ENCODE data around the gene ADCY3. TPM values are rescaled to one million over a fixed set of nuclear protein-coding genes. Genes with fewer than 3 reads are reported as not detected.

The ADCY3 gene
- polyA plus RNA-seq, 1 donor (not counting 4 experiments of a cell fraction or from before 2014, with no cell fraction given): 33.2 TPM

- TF ChIP-seq EZH2 (IDR thresholded peaks at IDR 0.05; ENCODE audit: low read length) (no peak), CTCF (optimal IDR thresholded peaks at IDR 0.05 in 1 of 3, IDR thresholded peaks at IDR 0.05 in 1 of 3, conservative IDR thresholded peaks at IDR 0.05 in 1 of 3; ENCODE audit: extremely low read depth in 1 of 3, insufficient read depth in 2 of 3, low read length in 3 of 3) (no peak)
- H3K36me3 ChIP-seq (ENCODE audit: control insufficient read depth in 2 of 2, extremely low read depth in 1 of 2, insufficient read depth in 2 of 2, low read length in 2 of 2): peaks cover 5 to 6% of the 10 kb centered on the region in 2 experiments
Observed at GRCh38 chr2:24948506-24948905, 28.5 kb upstream of the ADCY3 start.

GRCh38 chr2:24947561-24948157, 27.6 kb upstream of the ADCY3 start:
- H3K79me2 ChIP-seq (ENCODE audit: control insufficient read depth, insufficient read depth, low read length): no peaks in the 10 kb centered on the region
- no peak overlapping the region for H3K4me2 ChIP-seq (ENCODE audit: control insufficient read depth, extremely low read depth, insufficient read depth, low read depth, low read length)
- H3K36me3 ChIP-seq (ENCODE audit: control insufficient read depth in 2 of 2, extremely low read depth in 1 of 2, insufficient read depth in 2 of 2, low read length in 2 of 2): peaks cover 5 to 6% of the 10 kb centered on the region in 2 experiments
- H3K9me1 ChIP-seq (ENCODE audit: control insufficient read depth, extremely low read depth, insufficient read depth, low read length): no peaks in the 10 kb centered on the region
- DNase-seq (ENCODE audit: low read depth, low spot score) (no peak), FAIRE-seq (no peak)
- TF ChIP-seq CTCF (optimal IDR thresholded peaks at IDR 0.05 in 1 of 3, IDR thresholded peaks at IDR 0.05 in 1 of 3, conservative IDR thresholded peaks at IDR 0.05 in 1 of 3; ENCODE audit: extremely low read depth in 1 of 3, insufficient read depth in 2 of 3, low read length in 3 of 3) (no peak), EZH2 (IDR thresholded peaks at IDR 0.05; ENCODE audit: low read length) (no peak)
- H3K9ac ChIP-seq (ENCODE audit: control insufficient read depth, extremely low read depth, insufficient read depth, low read length): no peak overlapping the region
- H4K20me1 ChIP-seq (ENCODE audit: control insufficient read depth, extremely low read depth, insufficient read depth, low read length): no peaks in the 10 kb centered on the region
- dilution Hi-C loops (cut with MboI; ENCODE audit: extremely low pct_ligation_motif_present, low sequenced_read_pairs): no loop called here
- peaks cover 7% of the 10 kb centered on the region for H3K4me1 ChIP-seq (ENCODE audit: control insufficient read depth, extremely low read depth, insufficient read depth, low read length)
- no peaks in the 10 kb centered on the region for H3K27me3 ChIP-seq (ENCODE audit: control insufficient read depth, extremely low read depth, insufficient read depth, low read length)
- H2AFZ ChIP-seq (ENCODE audit: control insufficient read depth, low read length): no peak overlapping the region
- H3K27ac ChIP-seq (ENCODE audit: control insufficient read depth, insufficient read depth, low read length): no peak overlapping the region
- H3K9me3 ChIP-seq (ENCODE audit: control insufficient read depth, low read depth, low read length): no peaks in the 10 kb centered on the region
- no peak overlapping the region for H3K4me3 ChIP-seq (ENCODE audit: control insufficient read depth in 2 of 3, extremely low read depth in 1 of 3, insufficient read depth in 2 of 3, low read depth in 1 of 3, low read length in 3 of 3)

More at GRCh38 chr2:24948506-24948905, 28.5 kb upstream of the ADCY3 start:
- Histone ChIP-seq H3K27ac (ENCODE audit: control insufficient read depth, insufficient read depth, low read length) (no peak overlapping the region), H3K27me3 (ENCODE audit: control insufficient read depth, extremely low read depth, insufficient read depth, low read length) (no peaks in the 10 kb centered on the region), H4K20me1 (ENCODE audit: control insufficient read depth, extremely low read depth, insufficient read depth, low read length) (no peaks in the 10 kb centered on the region), H3K4me3 (ENCODE audit: control insufficient read depth in 2 of 3, extremely low read depth in 1 of 3, insufficient read depth in 2 of 3, low read depth in 1 of 3, low read length in 3 of 3) (no peak overlapping the region), H3K4me1 (ENCODE audit: control insufficient read depth, extremely low read depth, insufficient read depth, low read length) (peaks cover 7% of the 10 kb centered on the region), H3K9me3 (ENCODE audit: control insufficient read depth, low read depth, low read length) (no peaks in the 10 kb centered on the region), H3K79me2 (ENCODE audit: control insufficient read depth, insufficient read depth, low read length) (no peaks in the 10 kb centered on the region), H2AFZ (ENCODE audit: control insufficient read depth, low read length) (no peak overlapping the region), H3K4me2 (ENCODE audit: control insufficient read depth, extremely low read depth, insufficient read depth, low read depth, low read length) (no peak overlapping the region), H3K9ac (ENCODE audit: control insufficient read depth, extremely low read depth, insufficient read depth, low read length) (no peak overlapping the region), H3K9me1 (ENCODE audit: control insufficient read depth, extremely low read depth, insufficient read depth, low read length) (no peaks in the 10 kb centered on the region)
- DNase-seq (ENCODE audit: low read depth, low spot score): no peak
- dilution Hi-C loops (cut with MboI; ENCODE audit: extremely low pct_ligation_motif_present, low sequenced_read_pairs): no loop called here
- no peak for FAIRE-seq

Measured in keratinocyte (primary cell).